VCaP (cell line): Measurements from ENCODE around the gene TBC1D22A.
"Not testable (repeated sequence)": the region's sequence is repeated elsewhere in the genome, so short reads cannot be mapped to it uniquely, and the experiment has no call there.

ENCODE experiments used
- H3K27ac ChIP-seq: fragments of 450-650 bp; 2 replicates; pipeline ENCODE4 v1.5.1; 2017
- CTCF ChIP-seq: fragments of 450-650 bp; conservative IDR thresholded peaks from 2 replicates; pipeline ENCODE4 v1.5.1; 2017; ENCODE audit warnings: mild to moderate bottlenecking, moderate library complexity

Gene TBC1D22A

GRCh38 chr22:47116426-47117341 lies 354.2 kb downstream of the TBC1D22A start:
- no peak for TF ChIP-seq CTCF
- H3K27ac ChIP-seq, result no peak overlapping the region

- not testable (repeated sequence) for H3K27ac ChIP-seq
Observed at GRCh38 chr22:47117442-47117841, 355.0 kb downstream of the TBC1D22A start.

- no peak for TF ChIP-seq CTCF
Observed at GRCh38 chr22:47119181-47119580, 356.7 kb downstream of the TBC1D22A start.

GRCh38 chr22:47120399-47120798 lies 357.9 kb downstream of the TBC1D22A start:
- H3K27ac ChIP-seq, result peak overlapping the region; percentile 5; the same call in 1 of the 2 replicates
- TF ChIP-seq CTCF, result no peak

More at GRCh38 chr22:47119181-47119580, 356.7 kb downstream of the TBC1D22A start:
- peak overlapping the region; percentile 5; the same call in 1 of the 2 replicates for H3K27ac ChIP-seq

- H3K27ac ChIP-seq, result no peak overlapping the region
- no peak for TF ChIP-seq CTCF
Observed at GRCh38 chr22:47121791-47122190, 359.3 kb downstream of the TBC1D22A start.

- H3K27ac ChIP-seq, result no peak overlapping the region
- TF ChIP-seq CTCF, result no peak
Observed at GRCh38 chr22:47122441-47123000, 360.1 kb downstream of the TBC1D22A start.

- no peak overlapping the region for H3K27ac ChIP-seq
- no peak for TF ChIP-seq CTCF
Observed at GRCh38 chr22:47123006-47123826, 360.8 kb downstream of the TBC1D22A start.
